ENCODE data around the gene METTL9. TPM values are rescaled to one million over a fixed set of nuclear protein-coding genes. Genes with fewer than 3 reads are reported as not detected.

Gene METTL9
- polyA plus RNA-seq, 1 donor: 100 TPM

Other genes with a start within 250 kb of the METTL9 start
- gene IGSF6, start 53.0 kb downstream of the METTL9 start, polyA plus RNA-seq (ENCODE audit: insufficient read length): 4.5 TPM
- 0.19 TPM for gene OTOA, start 64.4 kb downstream of the METTL9 start, polyA plus RNA-seq (ENCODE audit: insufficient read length)